ENCODE measurements around the gene SPA17.

- TF ChIP-seq POLR2A (IDR thresholded peaks at IDR 0.05) (no peak), CTCF (IDR thresholded peaks at IDR 0.05 in 4 of 5, conservative IDR thresholded peaks at IDR 0.05 in 1 of 5) (no peak)
These were observed 12.2 kb upstream of the SPA17 start for GRCh38 chr11:124661553-124661952.

Measured in gastrocnemius medialis (tissue), 4 donors.